ENCODE data around the gene DEFB114. TPM values are rescaled to one million over a fixed set of nuclear protein-coding genes. Genes with fewer than 3 reads are reported as not detected.

The DEFB114 gene
- total and polyA plus RNA-seq, 11 donors: not detected

GRCh38 chr6:49988900-49989299 is 24.9 kb upstream of the DEFB114 start:
- ATAC-seq (no peak), DNase-seq (no peak)
- intact Hi-C loops (cut with DNase I): no loop called here
- H3K4me3 ChIP-seq: no peak overlapping the region
- no peaks in the 10 kb centered on the region for H3K27me3 ChIP-seq
- 50 to 60% (median 54%) methylated on average over 2 of the region's 2 CpGs for WGBS, 4 donors
- TF ChIP-seq, protein P1, sequence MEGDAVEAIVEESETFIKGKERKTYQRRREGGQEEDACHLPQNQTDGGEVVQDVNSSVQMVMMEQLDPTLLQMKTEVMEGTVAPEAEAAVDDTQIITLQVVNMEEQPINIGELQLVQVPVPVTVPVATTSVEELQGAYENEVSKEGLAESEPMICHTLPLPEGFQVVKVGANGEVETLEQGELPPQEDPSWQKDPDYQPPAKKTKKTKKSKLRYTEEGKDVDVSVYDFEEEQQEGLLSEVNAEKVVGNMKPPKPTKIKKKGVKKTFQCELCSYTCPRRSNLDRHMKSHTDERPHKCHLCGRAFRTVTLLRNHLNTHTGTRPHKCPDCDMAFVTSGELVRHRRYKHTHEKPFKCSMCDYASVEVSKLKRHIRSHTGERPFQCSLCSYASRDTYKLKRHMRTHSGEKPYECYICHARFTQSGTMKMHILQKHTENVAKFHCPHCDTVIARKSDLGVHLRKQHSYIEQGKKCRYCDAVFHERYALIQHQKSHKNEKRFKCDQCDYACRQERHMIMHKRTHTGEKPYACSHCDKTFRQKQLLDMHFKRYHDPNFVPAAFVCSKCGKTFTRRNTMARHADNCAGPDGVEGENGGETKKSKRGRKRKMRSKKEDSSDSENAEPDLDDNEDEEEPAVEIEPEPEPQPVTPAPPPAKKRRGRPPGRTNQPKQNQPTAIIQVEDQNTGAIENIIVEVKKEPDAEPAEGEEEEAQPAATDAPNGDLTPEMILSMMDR (IDR thresholded peaks at IDR 0.05): no peak
- TF ChIP-seq POLR2A (IDR thresholded peaks at IDR 0.05): no peak
- H3K36me3 ChIP-seq: no peaks in the 10 kb centered on the region
- no peaks in the 10 kb centered on the region for H3K9me3 ChIP-seq
- H3K27ac ChIP-seq: no peak overlapping the region
- no peaks in the 10 kb centered on the region for H3K4me1 ChIP-seq

DNA sequence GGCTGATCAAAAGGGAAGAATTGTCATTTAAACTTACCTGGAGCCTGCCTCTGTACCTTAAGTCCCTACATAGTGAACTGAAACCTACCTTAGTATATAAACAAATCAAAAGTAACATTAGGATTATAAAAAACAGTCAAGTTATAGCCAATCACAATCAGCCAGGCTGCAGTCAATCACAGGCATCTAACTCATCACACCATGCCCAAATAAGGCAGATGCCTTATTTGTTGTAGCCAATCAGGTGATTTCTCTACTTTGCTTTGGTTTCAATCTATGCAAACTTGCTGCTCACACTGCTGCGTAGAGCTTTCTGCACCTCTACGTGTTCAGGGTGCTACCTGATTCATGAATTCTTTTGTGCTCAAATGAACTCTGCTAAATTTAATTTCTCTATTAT is 23.8 kb upstream of the DEFB114 start:
- intact Hi-C loops (cut with DNase I): no loop called here
- DNase-seq: no peak
- H3K27me3 ChIP-seq: no peaks in the 10 kb centered on the region
- H3K4me3 ChIP-seq: no peak overlapping the region
- no peak for TF ChIP-seq POLR2A (IDR thresholded peaks at IDR 0.05)
- TF ChIP-seq, protein P1 (IDR thresholded peaks at IDR 0.05): no peak
- WGBS, 4 donors: 85 to 93% (median 89%) methylated on average over 2 of the region's 2 CpGs
- no peaks in the 10 kb centered on the region for H3K36me3 ChIP-seq
- H3K9me3 ChIP-seq: no peaks in the 10 kb centered on the region
- H3K4me1 ChIP-seq: no peaks in the 10 kb centered on the region
- no peak for ATAC-seq
- H3K27ac ChIP-seq: no peak overlapping the region

DNA sequence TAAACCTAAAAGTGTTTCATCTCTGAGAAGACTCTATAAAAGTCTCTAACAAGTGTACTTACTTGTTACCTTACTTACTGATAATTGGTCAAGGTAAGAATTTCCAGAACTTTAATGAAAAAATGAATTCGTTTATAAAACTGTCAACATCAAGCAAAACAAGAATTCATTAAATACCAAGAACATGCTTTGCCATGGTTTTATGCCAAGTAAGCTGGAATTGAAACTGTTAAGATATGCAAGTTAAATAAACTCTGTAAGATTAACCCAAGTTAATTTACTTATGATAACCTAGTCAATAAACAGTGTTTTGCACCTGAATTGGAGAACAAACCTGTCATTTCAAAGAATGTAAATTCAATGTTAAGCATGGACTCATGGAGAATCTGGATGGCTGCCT is 22.6 kb upstream of the DEFB114 start:
- no peak for TF ChIP-seq POLR2A (IDR thresholded peaks at IDR 0.05)
- TF ChIP-seq, protein P1 (IDR thresholded peaks at IDR 0.05): no peak
- 52 to 58% (median 55%) methylated on average over 1 of the region's 1 CpG for WGBS, 4 donors
- H3K4me1 ChIP-seq: no peaks in the 10 kb centered on the region
- H3K9me3 ChIP-seq: no peaks in the 10 kb centered on the region
- no peaks in the 10 kb centered on the region for H3K27me3 ChIP-seq
- intact Hi-C loops (cut with DNase I): no loop called here
- DNase-seq (no peak), ATAC-seq (no peak)
- H3K27ac ChIP-seq: no peak overlapping the region
- H3K36me3 ChIP-seq: no peaks in the 10 kb centered on the region
- H3K4me3 ChIP-seq: no peak overlapping the region

DNA sequence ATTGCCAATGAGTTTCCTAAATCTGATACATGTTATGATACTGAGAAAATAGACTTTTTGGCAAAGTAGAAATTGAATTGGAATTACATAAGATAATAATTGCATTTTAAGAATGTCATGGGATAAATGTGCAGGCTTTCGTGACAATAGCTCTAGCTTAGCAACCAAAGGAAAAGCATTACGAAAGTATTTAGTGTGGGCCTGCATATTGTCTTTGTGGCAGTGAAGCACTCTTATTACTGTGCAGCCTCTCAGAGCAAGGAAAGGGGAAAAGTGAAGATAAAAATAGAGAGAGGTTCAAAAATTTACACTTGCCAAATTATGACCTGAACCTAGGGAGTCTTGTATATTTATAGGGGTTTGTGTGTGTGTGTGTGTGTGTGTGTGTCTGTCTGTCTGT is 18.1 kb upstream of the DEFB114 start:
- H3K27ac ChIP-seq: no peak overlapping the region
- H3K27me3 ChIP-seq: no peaks in the 10 kb centered on the region
- no peaks in the 10 kb centered on the region for H3K36me3 ChIP-seq
- ATAC-seq (no peak), DNase-seq (no peak)
- H3K9me3 ChIP-seq: no peaks in the 10 kb centered on the region
- no peak overlapping the region for H3K4me3 ChIP-seq
- TF ChIP-seq, protein P1 (IDR thresholded peaks at IDR 0.05): no peak
- no peak for TF ChIP-seq POLR2A (IDR thresholded peaks at IDR 0.05)
- H3K4me1 ChIP-seq: no peaks in the 10 kb centered on the region
- intact Hi-C loops (cut with DNase I): no loop called here
- WGBS, 4 donors: 66 to 80% (median 74%) methylated on average over 2 of the region's 2 CpGs
